Spleen (tissue), 11 donors: ENCODE measurements around the gene ZEB2. TPM values are rescaled to one million over a fixed set of nuclear protein-coding genes. Genes with fewer than 3 reads are reported as not detected.
A peak's percentile ranks its signal among the peaks of the same experiment; 100 is the strongest.

Experiments used
- DNase-seq: peaks from one replicate; pipeline ENCODE4 v3.0.0-alpha.2; 2020
- H3K27ac ChIP-seq, 8 donors: fragments of 200-600 bp; sonication (generic) in 7 of 8; 1 replicate in 4 of 8; 2 replicates in 4 of 8; pipeline versions ENCODE4 v1.5.0 to v1.8.0; 2016 to 2021; ENCODE audit warnings: inconsistent platforms in 4 of 8, mild to moderate bottlenecking in 4 of 8, moderate library complexity in 1 of 8
- H3K27me3 ChIP-seq, 7 donors: fragments of 200-600 bp; sonication (generic) in 6 of 7; replicated peaks in 1 of 7; 1 replicate in 4 of 7; 2 replicates in 3 of 7; pipeline versions ENCODE4 v1.5.0 to v1.8.0; 2016 to 2021; ENCODE audit warnings: inconsistent platforms in 3 of 7, mild to moderate bottlenecking in 1 of 7
- H3K36me3 ChIP-seq, 6 donors: fragments of 200-600 bp; sonication (generic) in 5 of 6; 1 replicate in 4 of 6; 2 replicates in 2 of 6; pipeline versions ENCODE4 v1.5.0 to v1.8.0; 2016 to 2021; ENCODE audit warnings: inconsistent platforms in 2 of 6
- H3K4me1 ChIP-seq, 6 donors: fragments of 200-600 bp; sonication (generic) in 5 of 6; 1 replicate in 3 of 6; 2 replicates in 3 of 6; pipeline versions ENCODE4 v1.5.0 to v1.8.0; 2016 to 2021; ENCODE audit warnings: inconsistent platforms in 3 of 6
- H3K4me3 ChIP-seq, 8 donors: fragments of 200-600 bp; sonication (generic) in 7 of 8; 1 replicate in 4 of 8; 2 replicates in 4 of 8; pipeline versions ENCODE4 v1.5.0 to v1.8.0; 2016 to 2021; ENCODE audit warnings: inconsistent platforms in 4 of 8, mild to moderate bottlenecking in 4 of 8, moderate library complexity in 2 of 8
- H3K9me3 ChIP-seq, 8 donors: fragments of 200-600 bp; sonication (generic) in 7 of 8; 1 replicate in 4 of 8; 2 replicates in 4 of 8; pipeline versions ENCODE4 v1.5.0 to v1.8.0; 2016 to 2021; ENCODE audit warnings: inconsistent platforms in 4 of 8
- POLR2A ChIP-seq, 3 donors: fragments of 450-650 bp; IDR thresholded peaks; one replicate each; pipeline ENCODE4 v1.5.1; 2017; ENCODE audit warnings: antibody characterized with exemption in 3 of 3, mild to moderate bottlenecking in 1 of 3
- POLR2AphosphoS5 ChIP-seq, 3 donors: sonication (generic); formaldehyde crosslinking; IDR thresholded peaks; one replicate each; pipeline ENCODE4 v1.5.1; 2017; ENCODE audit warnings: antibody characterized with exemption in 3 of 3
- WGBS, 5 donors: extraction: QIAGEN DNeasy Blood & Tissue Kit in 3 of 5; methylation state at CpG; one replicate each; pipeline versions ENCODE4 v1.1.5 to v1.1.7; 2013 to 2018; 5-methylcytosine and 5-hydroxymethylcytosine counted together
- intact Hi-C: fragments of 100-400 bp; cut with DNase I; formaldehyde crosslinking; loops from one replicate; pipeline ENCODE4 v1.15.0; 2023; ENCODE audit warnings: low total_unique reads
- polyA plus RNA-seq, 3 donors: library from polyadenylated mRNA; stranded (reverse); fragments of 200-250 nt; gene quantifications; one replicate each; pipeline ENCODE4 v1.2.1, GENCODE V29; 2013
- total RNA-seq, 7 donors: library from RNA; depleted of rRNA in 3 of 7; stranded (reverse); fragments of >200 nt in 3 of 7; fragmentation: NEBNext Ultra II Directional in 4 of 7; extraction: Animal tissue kit (Norgen Biotek cat#: 25700) in 4 of 7; gene quantifications; one replicate each; pipeline versions ENCODE4 v1.1.0 to v1.2.1, GENCODE V29; 2016 to 2021
- TF ChIP-seq, protein P1 (sequence below), 11 experiments: fragments of 200-600 bp in 7 of 11; fragments of 450-650 bp in 4 of 11; sonication (generic) in 4 of 11; IDR thresholded peaks in 8 of 11; conservative IDR thresholded peaks in 3 of 11; 1 replicate in 7 of 11; 2 replicates in 4 of 11; pipeline versions ENCODE4 v1.4.0 to v1.8.0; 2016 to 2021; ENCODE audit warnings: antibody characterized with exemption in 11 of 11, inconsistent platforms in 4 of 11, mild to moderate bottlenecking in 1 of 11
- donor health status: healthy with polysubstance abuse.
- donor health status: DM: no; HTN: no; CAD: no; lungs with moderate emphysema.
- donor health status: DM: no; HTN: no; CAD: no.
- donor health status: Bipolar disorder and iron deficiency.
- donor health status: healthy.
- donor health status: DM: no; HTN: no; CAD: no.
- donor health status: DM: yes; HTN: yes; CAD: no.

Gene ZEB2
- total and polyA plus RNA-seq, 10 donors = 25.5 to 362 (median 240) TPM

DNA sequence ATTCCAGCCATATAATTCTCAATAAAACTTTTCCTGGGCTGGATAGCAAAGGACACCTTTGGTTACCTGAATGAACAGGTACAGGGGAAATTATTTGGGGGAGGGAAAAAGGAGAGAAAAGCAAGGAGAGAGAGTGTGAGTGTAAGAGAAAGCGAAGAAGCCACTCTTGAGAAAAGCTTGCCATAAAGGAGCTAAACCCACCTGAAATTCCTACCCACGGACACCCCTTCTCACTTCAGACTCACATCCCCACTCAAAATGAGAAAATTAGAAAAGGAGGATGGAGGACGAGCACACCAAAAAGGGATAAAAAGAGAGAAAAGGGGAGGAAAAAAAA, 354 bp downstream of the ZEB2 start:
- H3K9me3 ChIP-seq = no peaks in the 10 kb centered on the region
- peaks cover 0 to 5% (median 0%) of the 10 kb centered on the region in 6 donors for H3K36me3 ChIP-seq
- peaks cover 8 to 70% (median 43%) of the 10 kb centered on the region in 6 donors for H3K4me1 ChIP-seq
- H3K27me3 ChIP-seq = peaks cover 0 to 40% (median 3%) of the 10 kb centered on the region in 7 donors
- TF ChIP-seq POLR2A (IDR thresholded peaks at IDR 0.05) = no peak
- TF ChIP-seq, protein P1, sequence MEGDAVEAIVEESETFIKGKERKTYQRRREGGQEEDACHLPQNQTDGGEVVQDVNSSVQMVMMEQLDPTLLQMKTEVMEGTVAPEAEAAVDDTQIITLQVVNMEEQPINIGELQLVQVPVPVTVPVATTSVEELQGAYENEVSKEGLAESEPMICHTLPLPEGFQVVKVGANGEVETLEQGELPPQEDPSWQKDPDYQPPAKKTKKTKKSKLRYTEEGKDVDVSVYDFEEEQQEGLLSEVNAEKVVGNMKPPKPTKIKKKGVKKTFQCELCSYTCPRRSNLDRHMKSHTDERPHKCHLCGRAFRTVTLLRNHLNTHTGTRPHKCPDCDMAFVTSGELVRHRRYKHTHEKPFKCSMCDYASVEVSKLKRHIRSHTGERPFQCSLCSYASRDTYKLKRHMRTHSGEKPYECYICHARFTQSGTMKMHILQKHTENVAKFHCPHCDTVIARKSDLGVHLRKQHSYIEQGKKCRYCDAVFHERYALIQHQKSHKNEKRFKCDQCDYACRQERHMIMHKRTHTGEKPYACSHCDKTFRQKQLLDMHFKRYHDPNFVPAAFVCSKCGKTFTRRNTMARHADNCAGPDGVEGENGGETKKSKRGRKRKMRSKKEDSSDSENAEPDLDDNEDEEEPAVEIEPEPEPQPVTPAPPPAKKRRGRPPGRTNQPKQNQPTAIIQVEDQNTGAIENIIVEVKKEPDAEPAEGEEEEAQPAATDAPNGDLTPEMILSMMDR (IDR thresholded peaks at IDR 0.05 in 8 of 11, conservative IDR thresholded peaks at IDR 0.05 in 3 of 11) = no peak
- TF ChIP-seq POLR2AphosphoS5 (IDR thresholded peaks at IDR 0.05) = no peak
- intact Hi-C loops = loop anchor here (5.0 to 10.0 kb wide), 2 partner anchors 55 to 187 kb away; a partner anchor contains a TSS
- H3K4me3 ChIP-seq = peak overlapping the region; percentile 44 to 81 (median 62)
- H3K27ac ChIP-seq = peak overlapping the region; percentile 92 to 99 (median 98)
- 0 to 3% (median 1%) methylated on average over 3 of the region's 3 CpGs for WGBS, 5 donors
- DNase-seq = no peak

DNA sequence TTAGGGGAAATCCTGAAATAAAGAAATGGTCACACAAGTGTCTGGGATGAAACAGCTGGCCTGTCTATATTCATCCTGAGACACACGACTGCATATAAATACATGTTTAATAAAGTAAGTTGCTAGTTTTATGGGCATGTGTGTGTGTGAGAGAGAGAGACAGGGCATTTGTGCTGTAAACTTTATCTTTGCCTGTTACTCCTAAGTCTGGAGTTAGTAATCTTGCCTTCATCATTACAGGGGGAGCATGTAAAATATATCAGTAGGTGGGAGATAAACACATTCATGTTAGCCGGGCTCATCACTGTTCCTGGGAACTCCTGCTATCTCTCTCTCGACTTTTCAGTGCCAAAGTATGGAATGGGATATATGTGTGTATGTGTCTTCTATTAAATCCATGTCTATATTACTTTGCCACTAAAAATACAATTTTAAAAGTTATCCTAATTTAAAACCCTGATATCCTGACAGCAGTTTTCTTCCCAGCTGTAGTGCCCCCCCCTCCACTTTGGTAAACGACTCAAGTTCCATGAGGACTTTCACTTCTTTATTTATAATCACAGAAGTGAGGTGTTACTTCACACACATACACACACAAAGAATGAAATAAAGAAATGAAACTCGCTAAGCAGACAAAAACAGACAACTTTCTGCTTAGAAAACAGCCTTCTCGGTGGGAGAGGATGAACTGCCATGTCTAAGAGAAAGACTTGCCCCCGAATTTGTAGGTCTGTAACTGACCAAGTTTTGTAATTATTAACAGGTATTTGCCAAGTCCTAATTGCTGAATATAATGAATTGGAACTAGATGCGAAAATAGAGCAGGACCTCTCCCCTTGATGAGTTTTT, 947 bp downstream of the ZEB2 start:
- H3K4me3 ChIP-seq = peak overlapping the region; percentile 44 to 81 (median 62)
- H3K36me3 ChIP-seq = peaks cover 0 to 9% (median 0%) of the 10 kb centered on the region in 6 donors
- H3K27ac ChIP-seq = peak overlapping the region; percentile 92 to 99 (median 98)
- DNase-seq = no peak
- TF ChIP-seq, protein P1 (IDR thresholded peaks at IDR 0.05 in 8 of 11, conservative IDR thresholded peaks at IDR 0.05 in 3 of 11) = no peak
- TF ChIP-seq POLR2A (IDR thresholded peaks at IDR 0.05) = peak in 2 of 3 donors; percentile 29
- intact Hi-C loops = loop anchor here (5.0 to 10.0 kb wide), 2 partner anchors 54 to 187 kb away; a partner anchor contains a TSS
- H3K4me1 ChIP-seq = peaks cover 10 to 72% (median 48%) of the 10 kb centered on the region in 6 donors
- WGBS, 5 donors = 1 to 2% (median 2%) methylated on average over 8 of the region's 8 CpGs
- H3K27me3 ChIP-seq = peaks cover 0 to 34% (median 3%) of the 10 kb centered on the region in 7 donors
- H3K9me3 ChIP-seq = no peaks in the 10 kb centered on the region

DNA sequence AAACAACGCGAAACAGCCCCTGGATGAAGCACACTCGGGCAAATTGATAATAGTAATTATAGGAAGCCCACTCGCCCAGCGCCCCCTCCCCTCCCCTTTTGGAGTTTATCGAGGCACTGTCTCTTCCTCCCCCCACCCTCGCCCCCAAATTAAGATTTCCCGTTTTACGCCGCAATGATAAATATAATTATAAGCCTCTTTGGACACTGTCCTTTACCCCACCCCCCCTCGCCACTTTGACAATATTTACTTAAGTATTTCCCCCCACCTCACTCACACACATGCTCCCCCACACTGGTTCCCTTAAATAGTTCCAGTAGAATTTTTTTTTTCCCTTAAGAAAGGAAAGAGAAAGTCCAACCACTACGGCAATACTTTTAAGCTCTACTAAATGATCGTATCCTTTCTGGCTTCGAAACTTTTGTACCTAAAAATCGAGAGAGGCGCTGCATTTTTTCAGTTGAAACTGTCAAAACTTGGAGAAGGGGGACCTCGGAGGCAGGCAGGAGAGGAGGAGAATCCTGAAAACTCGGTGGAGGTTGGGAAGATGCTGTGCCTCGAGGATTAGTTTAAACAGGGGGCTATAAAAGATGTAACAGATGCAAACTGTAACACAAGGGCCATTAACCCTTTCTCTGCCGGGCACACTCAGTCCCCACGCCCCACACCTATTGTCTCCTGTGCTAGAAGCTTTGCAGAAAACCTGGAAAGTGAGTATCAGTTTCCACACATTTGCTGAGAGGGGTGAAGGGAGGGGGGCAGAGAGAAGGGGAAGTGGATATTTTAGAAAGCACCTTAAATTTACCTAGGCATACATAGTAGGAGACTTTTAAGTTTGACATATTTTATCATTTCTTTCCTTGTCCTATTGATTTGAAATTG, 1.8 kb downstream of the ZEB2 start:
- intact Hi-C loops = loop anchor here (5.0 to 10.0 kb wide), 2 partner anchors 53 to 186 kb away; a partner anchor contains a TSS
- H3K27me3 ChIP-seq = peaks cover 0 to 25% (median 0%) of the 10 kb centered on the region in 7 donors
- peak overlapping the region; percentile 92 to 99 (median 98) for H3K27ac ChIP-seq
- peaks cover 0 to 17% (median 0%) of the 10 kb centered on the region in 6 donors for H3K36me3 ChIP-seq
- H3K4me1 ChIP-seq = peaks cover 10 to 72% (median 50%) of the 10 kb centered on the region in 6 donors
- no peak for DNase-seq
- no peaks in the 10 kb centered on the region for H3K9me3 ChIP-seq
- WGBS, 5 donors = 1% methylated on average over 21 of the region's 21 CpGs
- peak in 1 of 3 donors; percentile 53 for TF ChIP-seq POLR2AphosphoS5 (IDR thresholded peaks at IDR 0.05)
- no peak for TF ChIP-seq POLR2A (IDR thresholded peaks at IDR 0.05)
- H3K4me3 ChIP-seq = peak overlapping the region; percentile 44 to 81 (median 62)
